Liver (tissue), 9 donors: Measurements from ENCODE around the gene LAMA1. TPM values are rescaled to one million over a fixed set of nuclear protein-coding genes. Genes with fewer than 3 reads are reported as not detected.

Source experiments
- DNase-seq: peaks from one replicate; pipeline ENCODE4 v3.0.0-alpha.2; 2017; ENCODE audit warnings: low spot score
- H3K27ac ChIP-seq, 2 donors: one replicate each; pipeline ENCODE4 v1.7.0; 2013; ENCODE audit warnings: inconsistent platforms in 2 of 2, low read length in 2 of 2, control low read depth in 1 of 2, low read depth in 1 of 2, mild to moderate bottlenecking in 1 of 2
- H3K27me3 ChIP-seq, 4 donors: one replicate each; pipeline versions ENCODE4 v1.6.1 to v1.7.0; 2013; ENCODE audit warnings: low read length in 3 of 4, inconsistent platforms in 1 of 4, mild to moderate bottlenecking in 1 of 4, moderate library complexity in 1 of 4; ENCODE audit not compliant: control insufficient read depth in 4 of 4, insufficient read depth in 4 of 4
- H3K36me3 ChIP-seq, 4 donors: one replicate each; pipeline versions ENCODE4 v1.6.1 to v1.7.0; 2013; ENCODE audit warnings: low read length in 3 of 4, mild to moderate bottlenecking in 3 of 4, low read depth in 1 of 4, moderate library complexity in 1 of 4; ENCODE audit not compliant: control insufficient read depth in 4 of 4, insufficient read depth in 3 of 4
- H3K4me1 ChIP-seq, 4 donors: one replicate each; pipeline versions ENCODE4 v1.6.1 to v1.7.0; 2013; ENCODE audit warnings: low read length in 3 of 4, mild to moderate bottlenecking in 3 of 4, moderate library complexity in 1 of 4; ENCODE audit not compliant: control insufficient read depth in 4 of 4, insufficient read depth in 4 of 4
- H3K4me3 ChIP-seq, 3 donors: one replicate each; pipeline versions ENCODE4 v1.6.1 to v1.7.0; 2013; ENCODE audit warnings: low read length in 3 of 3, control low read depth in 1 of 3, low read depth in 1 of 3, mild to moderate bottlenecking in 1 of 3
- H3K9ac ChIP-seq, 2 donors: one replicate each; pipeline ENCODE4 v1.7.0; 2013; ENCODE audit warnings: low read length in 2 of 2, mild to moderate bottlenecking in 2 of 2, moderate library complexity in 2 of 2, control low read depth in 1 of 2, low read depth in 1 of 2
- H3K9me3 ChIP-seq, 4 donors: one replicate each; pipeline versions ENCODE4 v1.6.1 to v1.7.0; 2013; ENCODE audit warnings: low read length in 3 of 4; ENCODE audit not compliant: control insufficient read depth in 4 of 4
- EGR1 ChIP-seq, 2 donors: IDR thresholded peaks; 2 replicates each; pipeline ENCODE4 v1.6.1; 2016 to 2018; ENCODE audit warnings: antibody characterized with exemption in 2 of 2, low read depth in 2 of 2
- FOXA1 ChIP-seq: IDR thresholded peaks from 2 replicates; pipeline ENCODE4 v1.6.1; 2016; ENCODE audit warnings: antibody characterized with exemption
- FOXA2 ChIP-seq: IDR thresholded peaks from 2 replicates; pipeline ENCODE4 v1.6.1; 2016; ENCODE audit warnings: antibody characterized with exemption
- GABPA ChIP-seq, 2 donors: IDR thresholded peaks in 1 of 2; conservative IDR thresholded peaks in 1 of 2; 2 replicates each; pipeline ENCODE4 v1.6.1; 2016; ENCODE audit warnings: antibody characterized with exemption in 2 of 2, mild to moderate bottlenecking in 1 of 2, moderate library complexity in 1 of 2
- HNF4A ChIP-seq, 2 donors: conservative IDR thresholded peaks; 2 replicates each; pipeline ENCODE4 v1.6.1; 2016; ENCODE audit warnings: antibody characterized with exemption in 2 of 2, mild to moderate bottlenecking in 2 of 2
- HNF4G ChIP-seq: IDR thresholded peaks from 2 replicates; pipeline ENCODE4 v1.6.1; 2016; ENCODE audit warnings: antibody characterized with exemption
- JUND ChIP-seq, 2 donors: IDR thresholded peaks; 2 replicates each; pipeline ENCODE4 v1.6.1; 2016; ENCODE audit warnings: antibody characterized with exemption in 2 of 2
- NR2F2 ChIP-seq: IDR thresholded peaks from 2 replicates; pipeline ENCODE4 v1.6.1; 2016; ENCODE audit warnings: antibody characterized with exemption
- RAD21 ChIP-seq, 2 donors: IDR thresholded peaks; 2 replicates each; pipeline ENCODE4 v1.6.1; 2016; ENCODE audit warnings: antibody characterized with exemption in 2 of 2, mild to moderate bottlenecking in 2 of 2
- RXRA ChIP-seq, 2 donors: IDR thresholded peaks; 2 replicates each; pipeline ENCODE4 v1.6.1; 2017 to 2018; ENCODE audit warnings: antibody characterized with exemption in 2 of 2, mild to moderate bottlenecking in 1 of 2
- SP1 ChIP-seq: IDR thresholded peaks from 2 replicates; pipeline ENCODE4 v1.6.1; 2018; ENCODE audit warnings: antibody characterized with exemption, mild to moderate bottlenecking
- TAF1 ChIP-seq: conservative IDR thresholded peaks from 2 replicates; pipeline ENCODE4 v1.6.1; 2016; ENCODE audit warnings: antibody characterized with exemption, mild to moderate bottlenecking
- YY1 ChIP-seq: IDR thresholded peaks from 2 replicates; pipeline ENCODE4 v1.6.1; 2016; ENCODE audit warnings: antibody characterized with exemption, mild to moderate bottlenecking
- WGBS: extraction: QIAGEN DNeasy Blood & Tissue Kit; methylation state at CpG from one replicate; pipeline ENCODE4 v1.1.7; 2013; 5-methylcytosine and 5-hydroxymethylcytosine counted together
- polyA plus RNA-seq, 2 donors: library from polyadenylated mRNA; stranded (reverse) in 1 of 2; unstranded in 1 of 2; fragments of 200-250 nt in 1 of 2; fragments of >200 nt in 1 of 2; fragmentation: Nextera tagmentation in 1 of 2; extraction: Ambion mirVana in 1 of 2; gene quantifications; one replicate each; pipeline versions ENCODE4 v1.2.1 to v1.2.3, GENCODE V29; 2013 to 2015
- total RNA-seq, 2 donors: library from RNA; depleted of rRNA; stranded (reverse); fragments of >200 nt; gene quantifications; one replicate each; pipeline ENCODE4 v1.2.3, GENCODE V29; 2014
- TF ChIP-seq, protein P1 (sequence below): IDR thresholded peaks from 2 replicates; pipeline ENCODE4 v1.6.1; 2016; ENCODE audit warnings: antibody characterized with exemption
- TF ChIP-seq, protein P2 (sequence below): fragments of 150-350 bp; IDR thresholded peaks from 2 replicates; pipeline ENCODE4 v1.5.1; 2017; ENCODE audit warnings: improper control_type of control experiment, low read depth, low read length; ENCODE audit not compliant: missing input control
- TF ChIP-seq, protein P3 (sequence below): IDR thresholded peaks from 2 replicates; pipeline ENCODE4 v1.6.1; 2016; ENCODE audit warnings: antibody characterized with exemption, mild to moderate bottlenecking
- TF ChIP-seq, protein P4 (sequence below): IDR thresholded peaks from 2 replicates; pipeline ENCODE4 v1.6.1; 2016; ENCODE audit warnings: antibody characterized with exemption
- TF ChIP-seq, protein P5 (sequence below): IDR thresholded peaks from 2 replicates; pipeline ENCODE4 v1.6.1; 2016; ENCODE audit warnings: antibody characterized with exemption
- donor health status: healthy.
- donor health status: healthy.
- donor health status: healthy.
- donor health status: healthy.
- donor health status: healthy.

Gene LAMA1
- total and polyA plus RNA-seq, 4 donors: 0.05 to 0.67 (median 0.43) TPM

DNA sequence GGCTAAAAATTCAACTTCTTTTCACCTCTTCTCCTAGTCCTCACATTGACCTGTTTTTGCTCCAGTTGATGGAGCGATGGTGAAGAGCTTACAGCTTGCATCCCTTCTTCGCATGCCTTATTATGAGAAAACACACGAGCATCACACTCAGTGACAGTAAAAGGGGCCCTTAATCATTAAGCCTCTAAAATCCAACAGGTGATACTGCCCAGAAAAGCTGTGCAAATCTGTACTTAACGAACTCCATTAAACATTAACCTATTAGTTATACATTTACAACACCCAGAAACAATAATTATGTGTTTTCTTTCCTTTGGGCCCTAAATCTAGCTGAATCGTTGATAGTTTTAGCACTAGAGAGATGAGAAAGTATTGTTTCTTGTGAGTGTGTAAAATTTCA, 54.8 kb downstream of the LAMA1 start:
- Histone ChIP-seq H3K4me3 (no peak overlapping the region), H3K9ac (no peak overlapping the region), H3K36me3 (no peaks in the 10 kb centered on the region), H3K27me3 (peaks cover 0 to 4% (median 0%) of the 10 kb centered on the region in 4 donors), H3K4me1 (no peaks in the 10 kb centered on the region), H3K9me3 (no peaks in the 10 kb centered on the region), H3K27ac (no peak overlapping the region)
- 36% methylated on average over 5 of the region's 5 CpGs for WGBS
- DNase-seq: no peak
- TF ChIP-seq RXRA (IDR thresholded peaks at IDR 0.05) (no peak), SP1 (no peak), HNF4G (no peak), JUND (IDR thresholded peaks at IDR 0.05) (no peak), RAD21 (IDR thresholded peaks at IDR 0.05) (no peak), FOXA1 (no peak), TAF1 (no peak), FOXA2 (no peak), GABPA (IDR thresholded peaks at IDR 0.05 in 1 of 2, conservative IDR thresholded peaks at IDR 0.05 in 1 of 2) (no peak), YY1 (no peak), HNF4A (conservative IDR thresholded peaks at IDR 0.05) (no peak), NR2F2 (no peak), EGR1 (IDR thresholded peaks at IDR 0.05; ENCODE audit: low read depth in 2 of 2) (no peak)
- TF ChIP-seq, protein P1, sequence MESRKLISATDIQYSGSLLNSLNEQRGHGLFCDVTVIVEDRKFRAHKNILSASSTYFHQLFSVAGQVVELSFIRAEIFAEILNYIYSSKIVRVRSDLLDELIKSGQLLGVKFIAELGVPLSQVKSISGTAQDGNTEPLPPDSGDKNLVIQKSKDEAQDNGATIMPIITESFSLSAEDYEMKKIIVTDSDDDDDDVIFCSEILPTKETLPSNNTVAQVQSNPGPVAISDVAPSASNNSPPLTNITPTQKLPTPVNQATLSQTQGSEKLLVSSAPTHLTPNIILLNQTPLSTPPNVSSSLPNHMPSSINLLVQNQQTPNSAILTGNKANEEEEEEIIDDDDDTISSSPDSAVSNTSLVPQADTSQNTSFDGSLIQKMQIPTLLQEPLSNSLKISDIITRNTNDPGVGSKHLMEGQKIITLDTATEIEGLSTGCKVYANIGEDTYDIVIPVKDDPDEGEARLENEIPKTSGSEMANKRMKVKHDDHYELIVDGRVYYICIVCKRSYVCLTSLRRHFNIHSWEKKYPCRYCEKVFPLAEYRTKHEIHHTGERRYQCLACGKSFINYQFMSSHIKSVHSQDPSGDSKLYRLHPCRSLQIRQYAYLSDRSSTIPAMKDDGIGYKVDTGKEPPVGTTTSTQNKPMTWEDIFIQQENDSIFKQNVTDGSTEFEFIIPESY: no peak
- TF ChIP-seq, protein P2, sequence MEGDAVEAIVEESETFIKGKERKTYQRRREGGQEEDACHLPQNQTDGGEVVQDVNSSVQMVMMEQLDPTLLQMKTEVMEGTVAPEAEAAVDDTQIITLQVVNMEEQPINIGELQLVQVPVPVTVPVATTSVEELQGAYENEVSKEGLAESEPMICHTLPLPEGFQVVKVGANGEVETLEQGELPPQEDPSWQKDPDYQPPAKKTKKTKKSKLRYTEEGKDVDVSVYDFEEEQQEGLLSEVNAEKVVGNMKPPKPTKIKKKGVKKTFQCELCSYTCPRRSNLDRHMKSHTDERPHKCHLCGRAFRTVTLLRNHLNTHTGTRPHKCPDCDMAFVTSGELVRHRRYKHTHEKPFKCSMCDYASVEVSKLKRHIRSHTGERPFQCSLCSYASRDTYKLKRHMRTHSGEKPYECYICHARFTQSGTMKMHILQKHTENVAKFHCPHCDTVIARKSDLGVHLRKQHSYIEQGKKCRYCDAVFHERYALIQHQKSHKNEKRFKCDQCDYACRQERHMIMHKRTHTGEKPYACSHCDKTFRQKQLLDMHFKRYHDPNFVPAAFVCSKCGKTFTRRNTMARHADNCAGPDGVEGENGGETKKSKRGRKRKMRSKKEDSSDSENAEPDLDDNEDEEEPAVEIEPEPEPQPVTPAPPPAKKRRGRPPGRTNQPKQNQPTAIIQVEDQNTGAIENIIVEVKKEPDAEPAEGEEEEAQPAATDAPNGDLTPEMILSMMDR: no peak
- TF ChIP-seq, protein P3, sequence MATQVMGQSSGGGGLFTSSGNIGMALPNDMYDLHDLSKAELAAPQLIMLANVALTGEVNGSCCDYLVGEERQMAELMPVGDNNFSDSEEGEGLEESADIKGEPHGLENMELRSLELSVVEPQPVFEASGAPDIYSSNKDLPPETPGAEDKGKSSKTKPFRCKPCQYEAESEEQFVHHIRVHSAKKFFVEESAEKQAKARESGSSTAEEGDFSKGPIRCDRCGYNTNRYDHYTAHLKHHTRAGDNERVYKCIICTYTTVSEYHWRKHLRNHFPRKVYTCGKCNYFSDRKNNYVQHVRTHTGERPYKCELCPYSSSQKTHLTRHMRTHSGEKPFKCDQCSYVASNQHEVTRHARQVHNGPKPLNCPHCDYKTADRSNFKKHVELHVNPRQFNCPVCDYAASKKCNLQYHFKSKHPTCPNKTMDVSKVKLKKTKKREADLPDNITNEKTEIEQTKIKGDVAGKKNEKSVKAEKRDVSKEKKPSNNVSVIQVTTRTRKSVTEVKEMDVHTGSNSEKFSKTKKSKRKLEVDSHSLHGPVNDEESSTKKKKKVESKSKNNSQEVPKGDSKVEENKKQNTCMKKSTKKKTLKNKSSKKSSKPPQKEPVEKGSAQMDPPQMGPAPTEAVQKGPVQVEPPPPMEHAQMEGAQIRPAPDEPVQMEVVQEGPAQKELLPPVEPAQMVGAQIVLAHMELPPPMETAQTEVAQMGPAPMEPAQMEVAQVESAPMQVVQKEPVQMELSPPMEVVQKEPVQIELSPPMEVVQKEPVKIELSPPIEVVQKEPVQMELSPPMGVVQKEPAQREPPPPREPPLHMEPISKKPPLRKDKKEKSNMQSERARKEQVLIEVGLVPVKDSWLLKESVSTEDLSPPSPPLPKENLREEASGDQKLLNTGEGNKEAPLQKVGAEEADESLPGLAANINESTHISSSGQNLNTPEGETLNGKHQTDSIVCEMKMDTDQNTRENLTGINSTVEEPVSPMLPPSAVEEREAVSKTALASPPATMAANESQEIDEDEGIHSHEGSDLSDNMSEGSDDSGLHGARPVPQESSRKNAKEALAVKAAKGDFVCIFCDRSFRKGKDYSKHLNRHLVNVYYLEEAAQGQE: no peak
- TF ChIP-seq, protein P4, sequence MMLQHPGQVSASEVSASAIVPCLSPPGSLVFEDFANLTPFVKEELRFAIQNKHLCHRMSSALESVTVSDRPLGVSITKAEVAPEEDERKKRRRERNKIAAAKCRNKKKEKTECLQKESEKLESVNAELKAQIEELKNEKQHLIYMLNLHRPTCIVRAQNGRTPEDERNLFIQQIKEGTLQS: no peak
- TF ChIP-seq, protein P5, sequence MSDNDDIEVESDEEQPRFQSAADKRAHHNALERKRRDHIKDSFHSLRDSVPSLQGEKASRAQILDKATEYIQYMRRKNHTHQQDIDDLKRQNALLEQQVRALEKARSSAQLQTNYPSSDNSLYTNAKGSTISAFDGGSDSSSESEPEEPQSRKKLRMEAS: no peak
